ENCODE data around the gene MME.

GRCh38 chr3:155086051-155086450 is 5.9 kb downstream of the MME start:
- TF ChIP-seq POLR2AphosphoS5 (IDR thresholded peaks at IDR 0.05), result no peak
- no peak for TF ChIP-seq POLR2A (IDR thresholded peaks at IDR 0.05)
